ENCODE results near the gene SFMBT2. TPM values are rescaled to one million over a fixed set of nuclear protein-coding genes. Genes with fewer than 3 reads are reported as not detected.
"Not testable (repeated sequence)": the region's sequence is repeated elsewhere in the genome, so short reads cannot be mapped to it uniquely, and the experiment has no call there.

Gene SFMBT2
- total RNA-seq, 1 experiment from 2014 or later: 8.2 TPM

DNA sequence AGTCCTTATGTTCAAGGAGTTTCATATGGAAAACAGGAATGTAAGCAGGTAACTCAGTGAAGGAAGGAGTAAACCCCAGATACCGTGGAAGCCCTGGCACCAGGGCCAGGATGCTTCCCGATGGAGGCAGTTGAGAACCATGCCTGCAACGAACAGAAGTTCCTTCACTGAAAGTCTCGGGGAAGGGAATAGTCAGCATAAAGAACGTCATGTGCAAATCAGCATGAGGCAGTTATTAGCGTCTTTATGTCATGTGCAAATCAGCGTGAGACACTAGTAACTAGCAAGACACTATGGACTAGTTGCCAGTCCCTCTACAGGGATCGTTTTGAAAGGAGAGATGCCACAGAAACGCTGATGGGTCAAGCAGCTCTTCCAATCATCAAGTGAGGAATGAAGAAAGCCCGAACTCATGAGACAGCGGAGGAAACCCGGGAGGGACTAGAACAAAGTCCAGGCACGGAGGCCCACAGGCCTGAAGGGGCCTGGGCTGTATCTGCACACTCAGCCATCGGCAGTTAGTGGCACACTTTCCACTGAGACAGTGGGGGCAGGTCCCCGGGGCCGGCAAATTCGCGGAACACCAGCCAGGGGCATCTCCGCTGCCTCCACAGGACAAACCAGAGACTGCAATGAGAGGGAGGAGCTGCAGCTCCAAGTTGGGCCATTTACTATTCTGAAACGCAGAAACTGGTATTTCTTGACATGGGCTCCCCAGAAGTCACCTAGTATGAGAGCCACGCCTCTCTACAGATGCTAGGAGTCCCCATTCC, 109.6 kb downstream of the SFMBT2 start:
- H3K27ac ChIP-seq: no peak overlapping the region
- no peaks in the 10 kb centered on the region for H3K36me3 ChIP-seq
- no peaks in the 10 kb centered on the region for H3K27me3 ChIP-seq
- H3K4me1 ChIP-seq: peaks cover 8% of the 10 kb centered on the region; the same call in 1 of the 2 replicates
- peak in 1 of 2 experiments; percentile 5 for DNase-seq
- H3K9me3 ChIP-seq (replicated peaks): no peaks in the 10 kb centered on the region
- no peak overlapping the region for H3K4me3 ChIP-seq

- H3K27me3 ChIP-seq: no peaks in the 10 kb centered on the region
- no peak overlapping the region for H3K27ac ChIP-seq
- no peak overlapping the region for H3K4me3 ChIP-seq
- DNase-seq: peak; percentile 60 to 66
- peaks cover 8% of the 10 kb centered on the region; the same call in 1 of the 2 replicates for H3K4me1 ChIP-seq
- H3K9me3 ChIP-seq (replicated peaks): no peaks in the 10 kb centered on the region
- no peaks in the 10 kb centered on the region for H3K36me3 ChIP-seq
Observed at GRCh38 chr10:7300384-7300971, 110.4 kb downstream of the SFMBT2 start.

GRCh38 chr10:7299601-7300325, 111.1 kb downstream of the SFMBT2 start:
- not testable (repeated sequence) for H3K4me1 ChIP-seq; H3K27me3 ChIP-seq; H3K36me3 ChIP-seq; H3K4me3 ChIP-seq; DNase-seq; H3K27ac ChIP-seq; H3K9me3 ChIP-seq (replicated peaks)

- no peak for DNase-seq
- Histone ChIP-seq H3K27ac (no peak overlapping the region), H3K4me1 (peaks cover 8% of the 10 kb centered on the region; the same call in 1 of the 2 replicates), H3K36me3 (no peaks in the 10 kb centered on the region), H3K4me3 (no peak overlapping the region), H3K27me3 (no peaks in the 10 kb centered on the region), H3K9me3 (replicated peaks) (no peaks in the 10 kb centered on the region)
Observed at GRCh38 chr10:7298495-7298894, 112.3 kb downstream of the SFMBT2 start.

- Histone ChIP-seq H3K4me1 (no peaks in the 10 kb centered on the region), H3K27me3 (no peaks in the 10 kb centered on the region), H3K27ac (no peak overlapping the region), H3K9me3 (replicated peaks) (no peaks in the 10 kb centered on the region), H3K36me3 (no peaks in the 10 kb centered on the region), H3K4me3 (no peak overlapping the region)
- no peak for DNase-seq
Observed at GRCh38 chr10:7297094-7297493, 113.7 kb downstream of the SFMBT2 start.

GRCh38 chr10:7296648-7297047, 114.2 kb downstream of the SFMBT2 start:
- no peaks in the 10 kb centered on the region for H3K27me3 ChIP-seq
- H3K36me3 ChIP-seq: no peaks in the 10 kb centered on the region
- no peaks in the 10 kb centered on the region for H3K9me3 ChIP-seq (replicated peaks)
- no peak overlapping the region for H3K27ac ChIP-seq
- no peak overlapping the region for H3K4me3 ChIP-seq
- H3K4me1 ChIP-seq: no peaks in the 10 kb centered on the region
- DNase-seq: no peak

DNA sequence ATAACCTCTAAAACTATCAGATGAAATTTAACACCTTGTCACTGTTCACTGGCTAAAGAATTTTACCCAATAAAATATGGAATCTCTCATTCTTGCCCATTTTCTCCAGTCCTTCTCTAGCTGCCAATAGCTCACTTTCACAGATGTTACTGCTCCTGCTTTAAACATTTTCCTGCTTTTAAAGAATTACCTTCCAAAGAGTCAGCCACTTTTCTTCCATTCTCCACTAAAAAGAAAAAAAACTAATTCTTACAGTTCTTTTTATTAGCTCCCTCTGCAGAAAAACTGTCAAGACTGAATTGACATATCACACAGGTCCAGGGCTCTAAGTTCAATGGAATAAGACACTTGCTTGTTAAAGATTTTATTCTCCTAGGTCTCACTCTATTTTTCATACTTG, 114.8 kb downstream of the SFMBT2 start:
- no peaks in the 10 kb centered on the region for H3K27me3 ChIP-seq
- H3K36me3 ChIP-seq: no peaks in the 10 kb centered on the region
- H3K4me1 ChIP-seq: no peaks in the 10 kb centered on the region
- no peaks in the 10 kb centered on the region for H3K9me3 ChIP-seq (replicated peaks)
- H3K27ac ChIP-seq: no peak overlapping the region
- no peak for DNase-seq
- no peak overlapping the region for H3K4me3 ChIP-seq

GRCh38 chr10:7293378-7293920, 117.4 kb downstream of the SFMBT2 start:
- Histone ChIP-seq H3K4me3 (no peak overlapping the region), H3K9me3 (replicated peaks) (no peaks in the 10 kb centered on the region), H3K36me3 (no peaks in the 10 kb centered on the region), H3K27me3 (no peaks in the 10 kb centered on the region), H3K27ac (no peak overlapping the region), H3K4me1 (no peaks in the 10 kb centered on the region)
- no peak for DNase-seq

DNA sequence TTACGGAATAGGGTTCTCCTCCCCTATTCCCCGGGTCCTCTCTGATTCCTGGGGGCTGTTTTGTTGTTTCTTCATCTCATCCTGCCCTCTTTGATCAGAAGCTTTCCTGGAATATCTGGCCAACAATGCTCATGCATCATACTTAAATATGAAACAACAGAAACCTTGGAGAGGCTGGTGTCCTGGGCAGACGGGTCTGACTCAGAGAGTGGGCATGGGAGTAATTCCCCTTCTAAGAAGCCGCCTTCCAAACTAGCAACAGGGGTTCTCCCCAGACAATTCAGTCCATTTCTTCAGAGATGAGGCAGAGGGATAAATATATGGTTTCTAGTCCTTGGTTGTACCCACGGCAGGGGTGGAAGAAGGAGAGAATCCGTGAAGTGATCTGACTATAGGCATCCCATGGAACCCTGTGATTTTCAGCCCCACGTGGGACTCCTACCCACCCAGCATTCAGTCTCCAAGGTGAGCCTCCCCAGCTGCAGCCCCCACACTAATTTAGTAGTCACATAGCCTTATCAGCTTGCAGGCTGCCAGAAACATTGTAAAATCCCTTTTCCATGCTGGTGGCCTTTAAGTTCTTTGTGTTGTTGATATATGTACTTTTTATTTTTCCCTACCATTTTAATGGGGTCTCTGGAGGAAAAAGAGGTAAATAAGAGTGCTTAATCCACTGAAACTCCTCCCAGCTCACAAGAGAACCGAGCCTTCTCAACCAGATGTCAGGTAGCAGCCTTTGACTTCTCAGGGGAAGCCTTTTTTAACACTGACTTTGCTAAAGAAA, 119.2 kb downstream of the SFMBT2 start:
- DNase-seq: no peak
- Histone ChIP-seq H3K27ac (no peak overlapping the region), H3K27me3 (no peaks in the 10 kb centered on the region), H3K4me3 (no peak overlapping the region), H3K36me3 (no peaks in the 10 kb centered on the region), H3K9me3 (replicated peaks) (no peaks in the 10 kb centered on the region), H3K4me1 (no peaks in the 10 kb centered on the region)

DNA sequence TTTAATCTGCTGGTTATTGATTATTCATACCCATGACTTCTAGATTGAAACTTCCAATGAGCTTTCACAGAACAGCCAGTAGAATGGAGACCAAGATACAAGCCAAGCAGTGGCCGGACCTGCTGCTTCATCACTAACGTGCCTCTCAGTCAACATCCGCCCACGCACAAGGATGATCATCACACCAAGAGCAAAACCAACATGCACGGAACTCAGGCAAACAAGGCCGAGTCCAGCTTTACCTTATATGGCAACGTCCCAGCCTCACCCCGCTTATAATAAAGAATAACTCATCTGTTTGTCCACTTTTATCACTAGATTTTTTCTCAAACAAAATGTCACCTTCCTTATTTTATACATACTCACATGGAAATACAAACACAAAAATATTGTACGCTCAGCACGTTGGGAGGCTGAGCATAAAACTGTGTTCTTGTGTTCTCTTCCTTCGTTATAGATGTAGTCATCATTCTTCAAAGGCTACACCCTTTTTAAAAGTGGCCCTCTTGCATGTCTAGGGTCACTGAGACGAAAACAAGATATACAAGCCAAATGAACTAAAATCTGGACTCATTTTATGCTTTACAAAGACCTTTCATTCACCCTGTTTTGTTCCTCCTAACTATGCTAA, 122.7 kb downstream of the SFMBT2 start:
- H3K4me1 ChIP-seq: no peaks in the 10 kb centered on the region
- H3K27ac ChIP-seq: no peak overlapping the region
- H3K27me3 ChIP-seq: no peaks in the 10 kb centered on the region
- H3K36me3 ChIP-seq: no peaks in the 10 kb centered on the region
- no peaks in the 10 kb centered on the region for H3K9me3 ChIP-seq (replicated peaks)
- DNase-seq: no peak
- H3K4me3 ChIP-seq: no peak overlapping the region

DNA sequence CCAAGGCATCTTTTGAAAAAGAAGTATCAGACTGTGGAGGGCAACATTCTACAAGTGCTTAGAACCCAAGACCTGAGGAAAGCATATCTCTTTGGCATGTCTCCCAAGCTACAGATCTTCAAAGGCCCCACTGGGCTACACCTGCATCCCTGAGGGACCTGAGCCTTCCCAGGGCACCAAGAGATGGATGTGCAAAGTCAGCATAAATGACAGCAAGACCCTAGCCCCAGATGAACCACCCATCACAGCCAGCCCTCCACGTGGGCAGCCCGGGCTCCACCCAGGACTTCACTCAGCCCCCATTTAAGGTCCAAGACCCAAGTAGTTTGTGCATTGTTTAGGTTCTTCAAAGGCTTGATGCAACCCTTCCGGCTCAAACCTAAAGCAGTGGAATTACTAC, 123.5 kb downstream of the SFMBT2 start:
- no peaks in the 10 kb centered on the region for H3K36me3 ChIP-seq

GRCh38 chr10:7285522-7286322, 125.1 kb downstream of the SFMBT2 start:
- H3K27ac ChIP-seq: no peak overlapping the region
- no peaks in the 10 kb centered on the region for H3K27me3 ChIP-seq
- DNase-seq: no peak
- no peaks in the 10 kb centered on the region for H3K9me3 ChIP-seq (replicated peaks)
- no peaks in the 10 kb centered on the region for H3K36me3 ChIP-seq
- no peak overlapping the region for H3K4me3 ChIP-seq
- H3K4me1 ChIP-seq: no peaks in the 10 kb centered on the region

More for the DNA sequence above, 123.5 kb downstream of the SFMBT2 start:
- no peaks in the 10 kb centered on the region for H3K9me3 ChIP-seq (replicated peaks)
- H3K4me1 ChIP-seq: no peaks in the 10 kb centered on the region
- H3K27ac ChIP-seq: no peak overlapping the region
- no peak overlapping the region for H3K4me3 ChIP-seq
- no peaks in the 10 kb centered on the region for H3K27me3 ChIP-seq
- DNase-seq: no peak

DNA sequence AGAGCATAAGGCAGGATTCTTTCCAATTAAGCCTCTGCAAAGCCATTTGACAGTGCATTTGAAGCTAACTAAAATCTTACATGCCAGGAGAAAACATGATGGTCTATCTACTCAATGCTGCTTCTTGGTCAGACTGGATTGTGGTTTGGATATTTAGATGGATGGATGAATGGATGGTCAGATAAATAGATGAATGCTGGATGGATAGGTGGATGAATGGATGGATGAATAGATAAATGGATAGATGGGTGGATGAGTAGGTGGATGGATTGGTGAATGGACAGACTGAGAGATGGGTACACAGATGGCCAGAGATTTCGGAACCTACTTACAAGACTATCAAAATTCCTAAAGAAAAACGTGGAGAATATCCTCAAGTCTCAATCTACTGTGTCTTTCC, 127.6 kb downstream of the SFMBT2 start:
- no peaks in the 10 kb centered on the region for H3K9me3 ChIP-seq (replicated peaks)
- no peak for DNase-seq
- H3K4me3 ChIP-seq: no peak overlapping the region
- no peak overlapping the region for H3K27ac ChIP-seq
- H3K27me3 ChIP-seq: no peaks in the 10 kb centered on the region
- H3K36me3 ChIP-seq: no peaks in the 10 kb centered on the region
- H3K4me1 ChIP-seq: no peaks in the 10 kb centered on the region
